Adrenal gland (tissue), 12 donors: Measurements from ENCODE around the gene ADA. TPM values are rescaled to one million over a fixed set of nuclear protein-coding genes. Genes with fewer than 3 reads are reported as not detected.

Experiments used
- DNase-seq, 7 donors: peaks; one replicate each; pipeline ENCODE4 v3.0.0-alpha.2; 2019 to 2020
- H3K27ac ChIP-seq, 5 donors: fragments of 200-600 bp; sonication (generic) in 4 of 5; 1 replicate in 3 of 5; 2 replicates in 2 of 5; pipeline versions ENCODE4 v1.5.1 to v1.8.0; 2016 to 2020; ENCODE audit warnings: mild to moderate bottlenecking in 1 of 5
- H3K27me3 ChIP-seq: fragments of 200-600 bp; 2 replicates; pipeline ENCODE4 v1.8.0; 2021
- H3K36me3 ChIP-seq, 2 donors: fragments of 200-600 bp; replicated peaks in 1 of 2; 1 replicate in 1 of 2; 2 replicates in 1 of 2; pipeline versions ENCODE4 v1.5.1 to v1.8.0; 2018 to 2022
- H3K4me1 ChIP-seq, 2 donors: fragments of 200-600 bp; replicated peaks in 1 of 2; 1 replicate in 1 of 2; 2 replicates in 1 of 2; pipeline versions ENCODE4 v1.5.1 to v1.8.0; 2018 to 2021
- H3K4me3 ChIP-seq, 4 donors: fragments of 200-600 bp; sonication (generic) in 3 of 4; one replicate each; pipeline ENCODE4 v1.5.1; 2016 to 2018
- H3K9me3 ChIP-seq, 3 donors: fragments of 200-600 bp; sonication (generic) in 1 of 3; replicated peaks in 1 of 3; 1 replicate in 2 of 3; 2 replicates in 1 of 3; pipeline versions ENCODE4 v1.5.1 to v1.8.0; 2016 to 2021
- CTCF ChIP-seq, 6 experiments: fragments of 450-650 bp in 4 of 6; fragments of 200-600 bp in 2 of 6; sonication (generic) in 1 of 6; IDR thresholded peaks; 1 replicate in 5 of 6; 2 replicates in 1 of 6; pipeline versions ENCODE4 v1.5.1 to v1.8.0; 2016 to 2021; ENCODE audit warnings: antibody characterized with exemption in 6 of 6, mild to moderate bottlenecking in 2 of 6, moderate library complexity in 1 of 6
- POLR2A ChIP-seq, 2 donors: fragments of 450-650 bp; IDR thresholded peaks; one replicate each; pipeline ENCODE4 v1.6.1; 2017; ENCODE audit warnings: antibody characterized with exemption in 2 of 2, mild to moderate bottlenecking in 2 of 2, moderate library complexity in 1 of 2
- WGBS, 4 donors: extraction: QIAGEN DNeasy Blood & Tissue Kit in 2 of 4; methylation state at CpG; one replicate each; pipeline versions ENCODE4 v1.1.5 to v1.1.7; 2013 to 2017; 5-methylcytosine and 5-hydroxymethylcytosine counted together
- intact Hi-C, 2 donors: fragments of 100-400 bp; cut with DNase I; formaldehyde crosslinking; loops; one replicate each; pipeline versions ENCODE4 v1.14.1 to v1.15.0; 2022 to 2023
- polyA plus RNA-seq, 3 donors: library from polyadenylated mRNA; stranded (reverse); fragments of 200-250 nt in 2 of 3; fragments of 350-450 nt in 1 of 3; fragmentation: Illumina TruSeq in 1 of 3; extraction: RNeasy Lipid Tissue Mini Kit (QIAGEN cat#74804) in 1 of 3; gene quantifications; one replicate each; pipeline ENCODE4 v1.2.3, GENCODE V29; 2013 to 2014
- total RNA-seq, 9 donors: library from RNA; depleted of rRNA in 4 of 9; stranded (reverse); fragments of >200 nt in 4 of 9; fragments of 120-200 nt in 1 of 9; fragmentation: NEBNext Ultra II Directional in 1 of 9; extraction: Animal tissue kit (Norgen Biotek cat#: 25700) in 1 of 9; gene quantifications; one replicate each; pipeline versions ENCODE4 v1.1.0 to v1.2.4, GENCODE V29; 2013 to 2023
- donor health status: healthy with polysubstance abuse.
- donor health status: Bipolar disorder and iron deficiency.
- donor health status: DM: yes; HTN: yes; CAD: no.
- donor health status: DM: no; HTN: no; CAD: no.
- donor health status: DM: no; HTN: no; CAD: no.
- donor health status: DM: yes; HTN: yes; CAD: no.

Gene ADA
- total and polyA plus RNA-seq, 12 donors: 3.4 to 16.4 (median 10.0) TPM

GRCh38 chr20:44624743-44625271, 26.7 kb downstream of the ADA start:
- no peak for DNase-seq

DNA sequence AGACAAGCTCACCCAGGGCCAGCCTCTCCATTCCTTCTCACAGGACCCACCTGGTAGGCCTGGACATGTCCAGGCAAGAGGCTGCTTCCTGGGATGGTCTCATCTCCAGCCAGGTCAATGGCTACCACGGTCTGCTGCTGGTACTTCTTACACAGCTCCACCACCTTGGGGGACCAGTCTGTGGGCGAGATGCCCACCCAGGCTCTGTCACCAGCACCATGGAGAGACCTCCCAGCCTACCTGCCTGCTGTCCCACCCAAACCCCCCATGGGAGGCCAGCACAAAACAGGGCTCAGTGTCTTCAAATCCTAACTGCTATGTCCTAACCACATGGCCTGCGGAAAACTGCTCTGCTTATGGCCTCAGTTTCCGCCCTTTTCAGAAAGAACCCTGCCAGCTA, 27.3 kb downstream of the ADA start:
- no peak overlapping the region for H3K27ac ChIP-seq
- no peaks in the 10 kb centered on the region for H3K4me1 ChIP-seq
- WGBS, 4 donors: 90 to 96% (median 93%) methylated on average over 2 to 4 of the region's 4 CpGs
- no peaks in the 10 kb centered on the region for H3K9me3 ChIP-seq
- DNase-seq: no peak
- no peak for TF ChIP-seq CTCF (IDR thresholded peaks at IDR 0.05)
- no peak for TF ChIP-seq POLR2A (IDR thresholded peaks at IDR 0.05)
- no peak overlapping the region for H3K4me3 ChIP-seq
- H3K27me3 ChIP-seq: no peaks in the 10 kb centered on the region
- intact Hi-C loops: no loop called here
- peaks cover 0 to 6% of the 10 kb centered on the region in 2 donors for H3K36me3 ChIP-seq

More at GRCh38 chr20:44624743-44625271, 26.7 kb downstream of the ADA start:
- H3K27ac ChIP-seq: no peak overlapping the region
- H3K4me3 ChIP-seq: no peak overlapping the region
- intact Hi-C loops: no loop called here
- WGBS, 4 donors: 94 to 97% (median 95%) methylated on average over 6 of the region's 6 CpGs
- no peaks in the 10 kb centered on the region for H3K27me3 ChIP-seq
- H3K4me1 ChIP-seq: no peaks in the 10 kb centered on the region
- no peaks in the 10 kb centered on the region for H3K9me3 ChIP-seq
- no peaks in the 10 kb centered on the region for H3K36me3 ChIP-seq
- TF ChIP-seq POLR2A (IDR thresholded peaks at IDR 0.05): no peak
- TF ChIP-seq CTCF (IDR thresholded peaks at IDR 0.05): no peak

DNA sequence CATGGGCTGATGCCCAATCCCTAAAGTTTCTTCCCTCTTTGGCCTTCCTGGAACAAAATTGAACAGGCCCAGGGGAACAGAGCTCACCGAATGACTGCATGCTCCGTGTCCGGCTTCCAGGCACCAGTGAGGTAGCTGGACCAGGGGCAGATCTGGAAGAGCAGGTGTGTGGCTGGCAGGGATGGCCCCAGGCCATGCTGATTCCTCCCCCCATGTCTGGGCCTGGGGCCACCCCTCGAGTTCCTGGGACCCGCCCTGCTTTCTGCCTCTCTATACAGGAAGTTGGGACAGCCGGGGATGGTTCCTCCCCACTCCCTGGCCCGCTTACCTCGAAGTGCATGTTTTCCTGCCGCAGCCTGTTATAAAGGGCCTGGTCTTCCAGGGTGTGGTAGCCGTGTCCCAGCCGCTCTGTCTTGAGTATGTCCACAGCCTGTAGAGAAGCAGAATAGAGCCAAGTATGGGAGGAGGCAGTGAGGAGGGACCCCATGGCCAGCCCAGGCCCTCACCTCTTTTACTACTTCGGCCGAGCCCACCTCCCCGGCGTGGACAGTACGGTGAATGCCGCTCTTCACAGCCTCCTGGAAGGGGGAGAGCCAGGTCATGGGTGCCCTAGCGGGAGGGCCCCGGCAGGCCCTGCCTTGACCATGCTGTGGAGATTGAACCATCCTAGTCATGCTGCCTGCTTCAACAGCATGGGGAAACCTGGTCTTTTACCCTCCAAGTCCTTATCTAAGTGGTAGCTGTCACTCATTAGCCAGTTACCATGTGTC, 28.8 kb downstream of the ADA start:
- WGBS, 4 donors: 93 to 100% (median 95%) methylated on average over 10 to 19 of the region's 19 CpGs
- no peak for DNase-seq
- Histone ChIP-seq H3K36me3 (peaks cover 0 to 17% of the 10 kb centered on the region in 2 donors), H3K4me3 (no peak overlapping the region), H3K9me3 (no peaks in the 10 kb centered on the region), H3K4me1 (no peaks in the 10 kb centered on the region), H3K27ac (no peak overlapping the region), H3K27me3 (no peaks in the 10 kb centered on the region)
- intact Hi-C loops: no loop called here
- TF ChIP-seq CTCF (IDR thresholded peaks at IDR 0.05) (no peak), POLR2A (IDR thresholded peaks at IDR 0.05) (no peak)

DNA sequence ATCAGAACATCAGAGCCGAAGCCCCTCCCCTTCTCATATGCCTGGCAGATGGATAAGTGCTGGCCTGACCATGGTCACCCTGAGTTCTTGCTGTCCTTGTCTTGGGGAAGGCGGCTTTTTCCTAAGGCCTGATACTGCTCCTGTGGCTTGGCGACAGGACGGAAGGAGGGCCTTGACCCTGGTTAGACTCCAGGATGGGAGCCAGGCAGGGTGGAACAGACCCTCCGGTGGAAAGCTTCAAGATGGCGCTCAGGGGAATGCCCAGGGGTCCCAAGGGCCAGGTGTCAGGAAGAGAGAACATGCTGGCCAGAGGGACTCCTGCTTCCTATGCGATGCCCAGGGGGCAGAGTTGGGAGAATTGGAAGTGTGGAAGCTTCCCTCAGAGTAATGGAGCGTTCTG, 29.6 kb downstream of the ADA start:
- DNase-seq: no peak
- no peaks in the 10 kb centered on the region for H3K9me3 ChIP-seq
- no peak for TF ChIP-seq CTCF (IDR thresholded peaks at IDR 0.05)
- TF ChIP-seq POLR2A (IDR thresholded peaks at IDR 0.05): no peak
- H3K36me3 ChIP-seq: peaks cover 0 to 23% of the 10 kb centered on the region in 2 donors
- H3K4me3 ChIP-seq: no peak overlapping the region
- no peak overlapping the region for H3K27ac ChIP-seq
- H3K27me3 ChIP-seq: no peaks in the 10 kb centered on the region
- WGBS, 4 donors: 76 to 88% (median 83%) methylated on average over 4 to 8 of the region's 8 CpGs
- no peaks in the 10 kb centered on the region for H3K4me1 ChIP-seq
- intact Hi-C loops: no loop called here
